Ishikawa (cell line): ENCODE data around the gene TMEM178B.

Source experiments
- CEBPB ChIP-seq: IDR thresholded peaks from 2 replicates; pipeline ENCODE4 v1.6.1; 2012
- CREB1 ChIP-seq: IDR thresholded peaks from 2 replicates; pipeline ENCODE4 v1.6.1; 2012; ENCODE audit warnings: low read depth
- EP300 ChIP-seq: IDR thresholded peaks from 2 replicates; pipeline ENCODE4 v1.6.1; 2012; ENCODE audit warnings: borderline replicate concordance
- MAX ChIP-seq: IDR thresholded peaks from 2 replicates; pipeline ENCODE4 v1.6.1; 2012
- REST ChIP-seq: IDR thresholded peaks from 2 replicates; pipeline ENCODE4 v1.6.1; 2012; ENCODE audit warnings: low read depth, mild to moderate bottlenecking
- TEAD4 ChIP-seq: IDR thresholded peaks from 2 replicates; pipeline ENCODE4 v1.6.1; 2012

- TF ChIP-seq CEBPB (no peak), REST (no peak), MAX (no peak), CREB1 (no peak), TEAD4 (no peak), EP300 (no peak)
Observed at GRCh38 chr7:141377906-141378305, 304.0 kb downstream of the TMEM178B start.
